GM13976 (cell line): ENCODE results near the gene KLHL29.

Source experiments
- DNase-seq: peaks from one replicate; pipeline ENCODE4 v3.0.0; 2012; ENCODE audit warnings: low spot score
- CTCF ChIP-seq: IDR thresholded peaks from 2 replicates; pipeline ENCODE4 v1.5.1; 2012; ENCODE audit warnings: borderline replicate concordance, mild to moderate bottlenecking; ENCODE audit not compliant: insufficient read depth; ENCODE audit errors: extremely low read depth, missing control alignments, control extremely low read depth
- in situ Hi-C: fragments of 300-500 bp; cut with MboI; formaldehyde crosslinking; loops from one replicate; pipeline ENCODE4 v1.12.0; 2022; ENCODE audit warnings: low sequenced_read_pairs, mixed read lengths, inconsistent platforms; ENCODE audit not compliant: unreplicated experiment

Gene KLHL29

GRCh38 chr2:23427976-23428375 is 43.0 kb downstream of the KLHL29 start:
- in situ Hi-C loops = no loop called here
- DNase-seq = no peak
- TF ChIP-seq CTCF = no peak

- no peak for TF ChIP-seq CTCF
- no peak for DNase-seq
- in situ Hi-C loops = no loop called here
Measured at GRCh38 chr2:23429036-23429435, 44.1 kb downstream of the KLHL29 start.

GRCh38 chr2:23430263-23430662 is 45.3 kb downstream of the KLHL29 start:
- DNase-seq = no peak
- TF ChIP-seq CTCF = no peak
- in situ Hi-C loops = no loop called here

GRCh38 chr2:23432531-23432930 is 47.6 kb downstream of the KLHL29 start:
- in situ Hi-C loops = no loop called here
- no peak for TF ChIP-seq CTCF
- DNase-seq = no peak

GRCh38 chr2:23433282-23433681 is 48.3 kb downstream of the KLHL29 start:
- no peak for TF ChIP-seq CTCF
- no peak for DNase-seq
- in situ Hi-C loops = no loop called here

GRCh38 chr2:23434721-23435121 is 49.7 kb downstream of the KLHL29 start:
- in situ Hi-C loops = no loop called here
- no peak for DNase-seq
- TF ChIP-seq CTCF = no peak
